ENCODE measurements around the gene OR11H7.
"Not testable (repeated sequence)": the region's sequence is repeated elsewhere in the genome, so short reads cannot be mapped to it uniquely, and the experiment has no call there.

The OR11H7 gene

GRCh38 chr14:20228681-20229080 is at the start of gene OR11H7:
Gene OR11H7 (plus strand): TSS chr14:20228981.
- DNase-seq = no peak

GRCh38 chr14:20179218-20179617 is 49.6 kb upstream of the OR11H7 start:
- no peak for DNase-seq

GRCh38 chr14:20179880-20180279 is 48.9 kb upstream of the OR11H7 start:
- DNase-seq = no peak

GRCh38 chr14:20180486-20180885 is 48.3 kb upstream of the OR11H7 start:
- DNase-seq = no peak

GRCh38 chr14:20184181-20184580 is 44.6 kb upstream of the OR11H7 start:
- DNase-seq = no peak

- DNase-seq = no peak
Measured at GRCh38 chr14:20190596-20190995, 38.2 kb upstream of the OR11H7 start, which contains the start of gene OR11G2. Gene OR11G2 (plus strand): TSS chr14:20190896. CDS start chr14:20197438, 6,542 bp downstream.

- DNase-seq = no peak
Measured at GRCh38 chr14:20191396-20191795, 37.4 kb upstream of the OR11H7 start.

- no peak for DNase-seq
Measured at GRCh38 chr14:20194101-20194500, 34.7 kb upstream of the OR11H7 start.

GRCh38 chr14:20195170-20195569 is 33.6 kb upstream of the OR11H7 start:
- not testable (repeated sequence) for DNase-seq

GRCh38 chr14:20195911-20196310 is 32.9 kb upstream of the OR11H7 start:
- no peak for DNase-seq

- no peak for DNase-seq
Measured at GRCh38 chr14:20197459-20197858, 31.3 kb upstream of the OR11H7 start.

GRCh38 chr14:20198991-20199390 is 29.8 kb upstream of the OR11H7 start:
- DNase-seq = no peak

- no peak for DNase-seq
Measured at GRCh38 chr14:20204721-20205120, 24.1 kb upstream of the OR11H7 start.

- no peak for DNase-seq
Measured at GRCh38 chr14:20209595-20209994, 19.2 kb upstream of the OR11H7 start.

- DNase-seq = not testable (repeated sequence)
Measured at GRCh38 chr14:20212406-20212805, 16.4 kb upstream of the OR11H7 start.

GRCh38 chr14:20215196-20215595 is 13.6 kb upstream of the OR11H7 start:
- no peak for DNase-seq

- no peak for DNase-seq
Measured at GRCh38 chr14:20219033-20219432, 9.7 kb upstream of the OR11H7 start.

GRCh38 chr14:20223410-20223809 is 5.4 kb upstream of the OR11H7 start, which contains the start of gene OR11H6:
Gene OR11H6 (plus strand): TSS chr14:20223710. CDS start chr14:20223710, 0 bp downstream.
- DNase-seq = no peak

- not testable (repeated sequence) for DNase-seq
Measured at GRCh38 chr14:20235415-20235814, 6.6 kb downstream of the OR11H7 start.

- DNase-seq = no peak
Measured at GRCh38 chr14:20247646-20248246, 19.0 kb downstream of the OR11H7 start.

GRCh38 chr14:20262642-20263128 is 33.9 kb downstream of the OR11H7 start:
- DNase-seq = no peak

- not testable (repeated sequence) for DNase-seq
Measured at GRCh38 chr14:20264361-20264760, 35.6 kb downstream of the OR11H7 start.

- DNase-seq = no peak
Measured at GRCh38 chr14:20274062-20274461, 45.3 kb downstream of the OR11H7 start.

GRCh38 chr14:20277409-20277808 is 48.6 kb downstream of the OR11H7 start:
- no peak for DNase-seq

GRCh38 chr14:20278414-20278813 is 49.6 kb downstream of the OR11H7 start:
- DNase-seq = no peak

All from NCI-H2029 treated with DMSO at 0.1 percent for 48 hours (cell line).